Hypothalamus (tissue), 51 donors: ENCODE data around the gene ARMC10.
"Not testable (repeated sequence)": the region's sequence is repeated elsewhere in the genome, so short reads cannot be mapped to it uniquely, and the experiment has no call there.

Experiments used
- DNase-seq, 51 donors: peaks; one replicate each; lab custom pipeline; 2025; lab: John Stamatoyannopoulos, UW

The ARMC10 gene

DNA sequence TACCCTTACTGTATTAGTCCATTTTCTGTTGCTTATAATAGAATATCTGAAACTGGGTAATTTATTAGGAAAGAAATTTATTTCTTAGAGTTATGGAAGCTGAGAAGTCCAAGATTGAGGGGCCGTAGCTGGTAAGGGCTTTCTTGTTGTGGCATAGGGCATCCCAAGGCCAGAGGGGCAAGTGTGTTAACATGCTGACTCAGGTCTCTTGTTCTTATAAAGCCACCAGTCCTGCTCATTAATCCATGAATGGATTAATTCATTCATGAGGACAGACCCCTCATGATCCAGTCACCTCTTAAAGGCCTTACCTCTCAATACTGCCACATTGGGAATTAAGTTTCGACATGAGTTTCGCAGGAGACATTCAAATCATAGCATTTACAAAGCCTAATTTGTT is 2.4 kb downstream of the ARMC10 start:
- DNase-seq: no peak

DNA sequence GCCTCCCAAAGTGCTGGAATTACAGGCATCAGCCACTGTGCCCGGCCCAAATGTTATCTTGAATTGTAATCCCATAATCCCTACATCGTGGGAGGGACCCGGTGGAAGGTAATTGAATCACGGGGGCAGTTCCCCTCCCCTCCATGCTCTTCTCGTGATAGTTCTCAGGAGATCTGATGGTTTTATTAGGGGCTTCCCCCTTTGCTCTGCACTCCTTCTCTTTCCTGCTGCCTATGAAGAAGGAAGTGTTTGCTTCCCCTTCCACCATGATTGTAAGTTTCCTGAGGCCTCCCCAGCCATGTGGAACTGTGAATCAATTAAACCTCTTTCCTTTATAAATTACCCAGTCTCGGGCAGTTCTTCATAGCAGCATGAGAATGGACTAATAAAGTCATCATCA is 3.3 kb downstream of the ARMC10 start:
- DNase-seq: not testable (repeated sequence)

DNA sequence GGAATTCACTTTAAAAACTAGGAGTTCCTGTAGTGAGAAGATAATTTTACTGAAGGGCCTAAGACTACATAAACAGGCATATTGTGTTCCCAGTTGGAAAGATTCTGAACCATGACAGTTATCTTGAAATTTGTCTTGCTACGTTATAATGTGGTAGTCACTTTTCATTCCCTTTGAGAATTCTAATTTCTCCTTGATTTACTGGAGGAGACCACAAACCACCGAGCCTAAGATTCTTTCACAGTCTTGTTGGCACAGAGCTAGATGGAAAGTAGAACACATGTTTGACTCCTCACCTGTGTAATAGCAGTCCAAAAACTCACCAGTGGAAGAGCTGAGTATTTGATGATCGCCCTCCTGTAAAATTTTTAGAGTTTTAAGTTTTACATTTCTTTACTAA is 4.9 kb downstream of the ARMC10 start:
- DNase-seq: no peak

DNA sequence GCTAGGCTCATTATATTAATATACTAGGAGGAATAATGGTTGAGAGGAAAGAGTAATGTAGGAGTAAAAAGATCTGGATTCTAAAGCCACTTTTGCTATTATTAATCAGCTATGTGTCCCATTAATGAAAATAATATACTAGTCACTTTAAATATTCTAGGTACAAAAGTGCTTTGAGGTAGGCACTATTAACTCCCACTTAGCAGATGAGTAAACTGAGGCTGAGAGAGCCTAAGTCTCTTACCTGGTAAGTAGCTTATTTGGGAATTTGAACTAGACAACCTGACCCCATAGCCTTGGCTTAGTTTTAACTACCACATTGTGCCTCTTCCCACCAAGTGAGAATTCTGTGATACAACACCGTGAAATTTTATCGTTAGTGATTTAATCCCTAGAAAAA is 6.0 kb downstream of the ARMC10 start:
- no peak for DNase-seq

DNA sequence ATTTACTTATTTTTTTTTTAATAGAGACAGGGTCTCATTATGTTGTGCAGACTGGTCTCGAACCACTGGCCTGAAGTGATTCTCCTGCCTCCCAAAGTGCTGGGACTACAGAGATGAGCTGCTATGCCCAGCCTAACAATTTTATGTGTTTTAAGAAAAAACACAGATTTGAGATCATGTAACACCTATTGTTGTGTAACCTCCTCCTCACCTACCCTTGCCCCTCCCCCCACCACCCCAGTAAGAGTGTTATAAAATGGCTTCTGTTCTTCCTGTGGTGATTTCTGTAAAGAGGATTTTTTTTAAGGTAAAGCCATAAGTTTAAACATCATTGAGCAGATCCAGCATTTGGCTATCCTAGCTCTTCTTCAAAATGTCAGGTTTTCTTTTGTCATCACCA is 7.6 kb downstream of the ARMC10 start:
- DNase-seq: no peak

DNA sequence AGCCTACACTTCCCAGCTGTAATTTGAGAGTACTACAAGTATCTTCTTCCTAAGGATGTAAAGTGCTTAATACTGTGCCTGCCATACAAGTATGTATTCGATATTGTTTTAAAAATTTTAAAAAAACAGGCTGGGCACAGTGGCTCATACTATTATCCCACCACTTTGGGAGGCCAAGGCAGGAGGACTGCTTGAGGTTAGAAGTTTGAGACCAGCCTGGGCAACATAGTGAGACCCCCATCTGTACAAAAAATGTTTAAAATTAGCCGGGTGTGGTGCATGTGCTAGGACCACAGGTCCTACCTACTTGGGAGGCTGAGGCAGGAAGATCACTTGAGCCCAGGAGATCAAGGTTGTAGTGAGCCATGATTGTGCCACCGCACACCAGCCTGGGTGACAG is 8.3 kb downstream of the ARMC10 start:
- no peak for DNase-seq

DNA sequence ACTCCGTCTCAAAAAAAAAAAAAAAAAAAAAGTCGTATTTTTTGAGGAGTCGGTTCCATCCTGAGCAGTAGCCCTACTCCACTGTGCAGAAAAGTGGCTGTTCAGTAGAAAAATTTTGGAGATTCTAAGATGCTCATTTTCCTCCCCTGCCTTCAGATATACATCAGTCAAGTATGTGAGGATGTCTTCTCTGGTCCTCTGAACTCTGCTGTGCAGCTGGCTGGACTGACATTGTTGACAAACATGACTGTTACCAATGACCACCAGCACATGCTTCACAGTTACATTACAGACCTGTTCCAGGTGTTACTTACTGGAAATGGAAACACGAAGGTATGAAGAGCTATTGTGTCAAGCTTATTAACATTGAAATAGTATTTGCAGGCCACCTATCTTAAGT is 17.4 kb downstream of the ARMC10 start:
- not testable (repeated sequence) for DNase-seq

DNA sequence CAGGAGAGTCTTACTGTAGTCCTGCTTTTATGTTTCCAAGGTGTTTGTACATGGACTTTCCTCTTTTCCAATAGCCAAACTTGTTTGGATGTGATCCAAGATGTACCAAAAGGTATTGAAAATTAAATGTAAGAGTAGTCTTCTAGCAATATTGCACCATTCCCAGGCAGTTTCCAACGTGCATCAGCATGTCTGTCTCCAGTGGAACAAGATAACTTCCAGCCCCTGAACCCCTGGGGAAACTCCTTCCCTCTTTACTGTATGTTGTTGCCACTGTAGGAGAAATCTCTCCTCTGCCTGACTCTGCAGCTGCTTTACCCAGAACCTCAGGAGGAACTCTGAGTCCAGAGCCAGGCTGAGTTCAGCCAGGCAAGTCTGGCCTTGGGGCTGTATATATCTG is 18.5 kb downstream of the ARMC10 start:
- no peak for DNase-seq

DNA sequence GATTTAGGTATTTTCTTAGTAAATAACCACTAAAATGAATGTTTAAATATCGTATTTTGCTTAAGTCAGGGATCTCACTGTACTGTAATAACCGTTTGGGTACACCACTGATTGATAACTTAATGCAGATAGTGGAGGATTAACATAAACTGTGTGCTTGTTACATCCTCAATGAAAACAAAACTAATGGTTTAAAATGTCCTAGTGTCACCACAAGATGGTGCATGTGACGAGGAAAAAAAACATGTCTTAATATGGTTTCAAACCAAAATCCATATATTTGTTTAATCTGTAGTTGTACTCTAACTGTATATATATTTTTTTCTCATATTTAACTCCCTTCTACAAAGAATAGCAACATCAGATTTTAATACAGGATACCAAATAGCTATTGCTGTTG is 19.2 kb downstream of the ARMC10 start:
- peak in 1 of 51 donors; percentile 35 for DNase-seq

DNA sequence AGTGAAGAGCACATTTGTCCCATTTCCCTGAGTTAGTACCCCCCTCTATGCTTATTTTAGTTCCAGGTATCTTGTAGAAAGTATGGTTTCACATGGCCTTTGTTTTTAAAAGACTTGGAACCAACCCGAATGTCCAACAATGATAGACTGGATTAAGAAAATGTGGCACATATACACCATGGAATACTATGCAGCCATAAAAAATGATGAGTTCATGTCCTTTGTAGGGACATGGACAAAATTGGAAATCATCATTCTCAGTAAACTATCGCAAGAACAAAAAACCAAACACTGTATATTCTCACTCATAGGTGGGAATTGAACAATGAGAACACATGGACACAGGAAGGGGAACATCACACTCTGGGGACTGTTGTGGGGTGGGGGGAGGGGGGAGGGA is 20.6 kb downstream of the ARMC10 start:
- not testable (repeated sequence) for DNase-seq

DNA sequence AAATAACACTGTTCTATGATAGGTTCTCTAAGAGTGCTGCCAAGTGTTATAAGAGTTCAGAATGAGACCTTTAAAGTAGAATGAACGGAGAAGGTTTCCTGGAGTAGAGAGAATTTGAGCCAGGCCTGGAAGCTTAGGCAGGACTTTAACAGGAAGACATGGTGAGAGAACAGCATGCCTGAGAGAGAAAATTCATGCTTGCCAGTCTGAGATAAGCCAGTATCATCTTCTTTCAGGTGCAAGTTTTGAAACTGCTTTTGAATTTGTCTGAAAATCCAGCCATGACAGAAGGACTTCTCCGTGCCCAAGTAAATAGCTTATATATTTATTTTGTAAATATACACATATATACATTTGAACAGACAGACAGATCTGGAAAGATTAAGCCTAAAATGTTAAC is 22.1 kb downstream of the ARMC10 start:
- no peak for DNase-seq

DNA sequence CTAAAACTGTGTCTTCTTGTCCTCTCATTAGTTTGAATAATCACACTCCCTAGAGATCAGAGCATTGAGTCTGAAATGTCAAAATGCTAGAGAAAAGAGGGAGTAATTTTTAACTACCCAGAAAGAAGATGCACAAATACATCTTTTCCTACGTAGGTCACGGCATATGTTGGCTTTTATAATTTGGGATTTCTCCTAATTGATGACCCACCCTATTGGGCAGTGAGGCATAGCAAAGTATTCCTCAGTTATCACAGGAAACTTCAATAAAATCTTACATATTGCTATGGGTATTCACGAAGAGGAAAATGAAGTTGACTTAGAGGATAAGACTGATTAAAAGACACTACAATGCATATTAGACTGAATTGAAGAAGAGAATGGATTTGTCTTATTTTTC is 25.4 kb downstream of the ARMC10 start:
- DNase-seq: no peak

DNA sequence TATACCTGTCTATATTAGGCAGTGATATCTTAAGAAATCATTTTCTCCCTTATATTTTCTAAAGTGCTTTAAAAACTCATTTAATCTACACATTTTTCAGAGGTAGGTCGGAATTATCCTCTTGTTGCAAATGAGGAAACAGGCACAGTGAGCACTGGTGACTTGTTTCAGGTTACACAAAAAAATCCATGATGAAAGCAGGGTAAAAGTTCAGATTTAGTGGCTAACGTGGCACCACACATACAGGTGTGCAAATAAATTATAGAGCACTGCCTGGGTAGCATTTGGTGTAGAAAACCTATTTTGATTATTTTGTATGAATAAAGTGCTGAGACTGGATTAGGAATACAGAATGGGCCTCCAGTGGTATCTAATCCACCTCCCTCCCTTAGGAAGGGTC is 26.6 kb downstream of the ARMC10 start:
- no peak for DNase-seq

DNA sequence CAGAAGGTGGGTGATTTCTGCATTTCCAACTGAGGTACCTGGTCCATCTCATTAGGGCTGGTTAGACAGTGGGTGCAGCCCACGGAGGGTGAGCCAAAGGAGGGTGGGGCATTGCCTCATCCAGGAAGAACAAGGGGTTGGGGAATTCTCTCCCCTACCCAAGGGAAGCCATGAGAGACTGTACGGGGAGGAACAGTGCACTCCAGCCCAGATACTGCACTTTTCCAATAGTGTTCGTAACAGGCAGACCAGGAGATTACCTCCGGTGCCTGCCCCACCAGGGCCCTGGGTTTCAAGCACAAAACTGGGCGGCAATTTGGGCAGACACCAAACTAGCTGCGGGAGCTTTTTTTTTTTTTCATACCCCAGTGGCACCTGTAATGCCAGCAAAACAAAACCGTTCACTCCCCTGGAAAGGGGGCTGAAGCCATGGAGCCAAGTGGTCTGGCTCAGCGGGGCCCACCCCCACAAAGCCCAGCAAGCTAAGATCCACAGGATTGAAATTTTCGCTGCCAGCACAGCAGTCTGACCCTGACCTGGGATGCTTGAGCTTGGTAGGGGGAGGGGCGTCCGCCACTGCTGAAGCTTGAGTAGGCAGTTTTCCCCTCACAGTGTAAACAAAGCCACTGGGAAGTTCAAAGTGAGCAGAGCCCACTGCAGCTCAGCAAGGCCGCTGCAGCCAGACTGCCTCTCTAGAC is 31.2 kb downstream of the ARMC10 start:
- DNase-seq: no peak

DNA sequence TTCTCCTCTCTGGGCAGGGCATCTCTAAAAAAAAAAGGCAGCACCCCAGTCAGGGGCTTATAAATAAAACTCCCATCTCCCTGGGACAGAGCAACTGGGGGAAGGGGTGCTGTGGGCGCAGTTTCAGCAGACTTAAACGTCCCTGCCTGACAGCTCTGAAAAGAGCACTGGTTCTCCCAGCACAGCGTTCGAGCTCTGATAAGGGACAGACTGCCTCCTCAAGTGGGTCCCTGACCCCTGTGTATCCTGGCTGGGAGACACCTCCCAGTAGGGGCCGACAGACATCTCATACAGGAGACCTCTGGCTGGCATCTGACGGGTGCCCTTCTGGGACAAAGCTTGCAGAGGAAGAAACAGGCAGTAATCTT is 31.7 kb downstream of the ARMC10 start:
- DNase-seq: not testable (repeated sequence)

DNA sequence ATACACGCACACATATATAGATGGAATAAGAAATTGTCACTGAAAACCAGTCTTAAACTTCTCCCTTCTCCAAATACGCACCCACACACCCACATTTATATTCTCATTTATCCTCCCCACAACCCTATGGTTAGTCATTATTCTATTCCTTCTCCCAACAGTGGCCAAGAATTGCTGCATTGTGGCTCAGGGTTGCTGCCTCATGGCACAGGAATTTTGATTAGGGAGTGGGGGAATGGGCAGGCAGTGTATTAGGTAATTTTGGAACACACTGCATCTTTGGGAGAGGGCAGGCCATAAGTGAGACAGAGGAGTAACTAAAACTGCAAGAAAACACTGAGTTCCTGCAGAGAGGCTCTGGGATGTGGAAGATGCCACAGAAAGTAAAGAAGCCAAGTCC is 38.2 kb downstream of the ARMC10 start:
- DNase-seq: no peak

DNA sequence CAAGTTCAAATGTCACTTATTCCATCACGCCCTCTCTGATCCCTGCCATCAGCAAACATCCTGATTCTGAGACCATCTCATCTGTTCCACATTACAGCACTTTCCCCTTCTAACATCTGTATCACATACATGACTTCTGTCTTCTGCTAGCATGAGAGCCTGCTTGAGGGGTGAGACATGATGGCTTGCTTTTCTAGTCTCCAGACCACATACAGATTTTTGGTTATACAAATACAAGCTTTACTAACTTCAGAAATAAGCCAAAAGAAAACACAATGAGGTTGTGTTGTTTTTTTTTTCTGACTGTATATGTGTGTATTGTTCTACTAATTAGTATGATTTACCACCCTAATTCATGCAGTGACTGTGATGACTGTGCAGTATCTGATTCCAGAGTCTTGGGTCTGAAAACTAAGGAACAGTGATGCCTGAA is 39.7 kb downstream of the ARMC10 start:
- peak in 2 of 51 donors; percentile 12 to 50 for DNase-seq

DNA sequence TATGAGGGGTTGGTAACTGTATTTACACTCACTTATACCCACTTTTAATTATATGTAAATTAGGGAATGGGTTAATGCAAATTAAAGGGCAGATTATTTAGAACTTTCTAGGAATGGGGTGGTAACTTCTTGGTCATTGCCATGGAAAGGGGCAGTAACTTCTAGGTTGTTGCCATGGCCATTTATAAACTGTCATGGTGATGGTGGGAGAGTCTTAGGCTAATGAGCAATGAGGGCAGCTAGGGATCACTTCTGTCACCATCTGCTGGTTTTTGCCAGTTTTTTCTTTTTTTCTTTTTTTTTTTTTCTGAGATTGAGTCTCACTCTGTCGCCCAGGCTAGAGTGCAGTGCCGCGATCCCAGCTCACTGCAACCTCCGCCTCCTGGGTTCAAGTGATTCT is 40.8 kb downstream of the ARMC10 start:
- DNase-seq: no peak

DNA sequence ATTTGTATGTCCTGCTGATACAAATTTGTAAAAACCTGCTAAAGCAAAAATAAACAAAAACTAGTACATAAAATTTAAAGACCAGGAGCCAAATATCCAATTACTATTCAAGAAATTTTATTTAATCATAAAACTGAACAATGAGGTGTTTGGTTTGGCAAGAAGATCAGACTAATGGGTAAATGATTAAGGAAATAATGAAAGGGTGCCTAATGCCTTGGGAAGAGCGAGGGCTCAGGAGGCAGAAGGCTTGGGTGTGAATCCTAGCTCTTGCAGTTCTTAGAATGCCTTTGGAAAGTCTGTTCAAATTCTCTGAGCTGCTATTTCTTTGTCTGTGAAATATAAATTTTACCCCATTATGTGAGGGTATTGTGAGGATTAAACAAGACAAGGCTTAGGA is 41.6 kb downstream of the ARMC10 start:
- no peak for DNase-seq

DNA sequence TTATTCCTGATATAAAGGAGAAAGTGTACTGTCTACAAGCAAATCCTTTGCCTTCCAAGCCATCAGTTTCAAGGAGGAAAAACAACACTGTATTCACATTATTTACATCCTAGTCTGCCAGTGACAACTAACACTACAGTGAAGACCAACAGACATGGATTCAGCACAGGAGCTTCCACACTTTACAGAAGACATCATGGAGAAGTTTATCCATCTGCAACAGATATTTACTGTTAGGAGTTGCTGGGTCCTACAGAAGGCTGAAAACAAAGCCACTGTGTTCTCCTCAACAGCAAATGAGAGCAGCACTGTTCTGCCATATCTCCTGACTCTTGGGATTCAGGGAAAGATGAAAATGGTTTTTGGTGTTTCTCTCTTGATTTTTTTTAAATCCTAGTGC is 42.1 kb downstream of the ARMC10 start:
- peak in 10 of 51 donors; percentile 10 to 72 (median 28) for DNase-seq

DNA sequence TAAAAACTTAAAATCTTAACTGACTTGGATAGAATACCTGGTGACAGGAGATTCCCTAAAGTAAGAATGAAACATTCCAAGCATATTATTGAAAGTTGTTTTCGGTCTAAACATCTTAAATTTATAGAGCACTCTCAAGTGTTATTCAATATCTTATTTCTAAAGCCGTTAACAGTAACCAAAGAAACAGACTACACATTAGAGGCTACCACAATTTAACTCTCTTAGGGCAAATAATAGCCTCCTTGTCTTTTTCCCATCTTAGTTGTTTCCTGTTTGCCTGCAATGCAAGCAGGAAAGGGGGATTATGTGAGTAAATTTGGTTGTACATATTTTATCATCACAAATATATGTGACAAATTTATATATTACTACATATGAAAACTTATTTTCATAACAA is 42.5 kb downstream of the ARMC10 start:
- DNase-seq: no peak

DNA sequence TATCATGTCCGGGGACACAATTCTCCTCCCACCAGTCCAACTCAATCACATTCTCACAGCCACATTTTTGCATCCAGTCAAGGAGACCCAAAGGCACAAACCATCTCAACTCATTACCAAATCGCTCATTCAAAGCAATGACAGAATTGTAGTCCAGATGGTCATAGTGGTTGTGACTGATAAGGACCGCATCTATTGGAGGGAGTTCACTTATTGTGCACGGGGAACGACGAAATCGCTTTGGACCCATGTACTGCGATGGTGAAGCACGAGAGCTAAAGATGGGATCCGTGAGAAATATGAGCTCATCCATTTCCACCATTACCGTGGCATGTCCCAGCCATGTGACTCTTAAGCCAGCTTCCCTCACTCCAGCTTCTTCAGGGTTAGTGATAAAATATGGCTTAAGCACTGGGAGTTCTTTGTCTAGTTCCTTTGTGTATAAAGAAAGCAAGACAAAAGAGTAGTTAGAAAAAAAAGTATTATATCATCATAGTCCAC is 44.9 kb downstream of the ARMC10 start:
- no peak for DNase-seq

DNA sequence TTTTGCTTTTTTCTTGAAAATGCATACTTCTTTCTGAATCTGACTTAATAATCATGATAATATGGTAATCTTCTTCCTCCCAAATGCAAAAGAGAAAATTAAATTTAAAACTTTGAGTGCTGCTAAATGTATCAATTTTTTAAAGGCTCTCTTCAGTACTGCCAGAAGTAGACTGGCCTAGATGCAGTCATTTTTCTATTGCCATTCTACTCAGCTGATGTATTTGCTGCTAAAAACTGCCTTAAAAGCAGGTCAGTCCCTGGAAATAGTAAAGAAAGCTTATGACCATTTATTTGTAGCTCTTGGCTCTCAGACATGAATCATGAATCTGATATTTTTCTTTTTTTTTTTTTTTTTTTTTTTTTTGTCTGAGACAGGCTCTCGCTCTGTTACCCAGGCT is 45.4 kb downstream of the ARMC10 start:
- no peak for DNase-seq
